HG02798 (cell line): Measurements from ENCODE around the gene ARMC6.
"Not testable (repeated sequence)": the region's sequence is repeated elsewhere in the genome, so short reads cannot be mapped to it uniquely, and the experiment has no call there.

ENCODE experiments used
- ATAC-seq: cut with Tn5 transposase; IDR thresholded peaks from one replicate; pipeline ENCODE4 v1.9.1; 2021; ENCODE audit warnings: mild to moderate bottlenecking; ENCODE audit not compliant: unreplicated experiment, poor library complexity

The ARMC6 gene

DNA sequence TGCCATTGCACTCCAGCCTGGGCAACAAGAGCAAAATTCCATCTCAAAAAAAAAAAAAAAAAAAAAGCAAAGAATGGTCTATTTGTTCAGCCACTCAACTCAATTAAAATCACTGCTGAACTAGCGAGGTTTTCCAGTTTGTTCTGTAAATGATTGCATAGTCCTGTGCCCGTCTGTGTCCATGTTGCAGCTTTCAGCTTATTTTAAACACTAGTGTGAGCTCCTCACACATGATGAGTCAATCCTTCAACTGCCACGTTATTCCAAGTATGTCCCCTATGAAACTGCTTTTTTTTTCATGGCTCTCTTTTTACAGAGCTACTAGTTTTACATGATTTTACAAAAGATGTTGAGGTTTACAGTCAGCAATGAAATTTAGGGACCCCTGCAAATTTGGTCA lies 12.3 kb upstream of the ARMC6 start:
- ATAC-seq, result no peak

- no peak for ATAC-seq
Measured at GRCh38 chr19:19022380-19022961, 10.9 kb upstream of the ARMC6 start.

GRCh38 chr19:19023376-19023775 lies 10.0 kb upstream of the ARMC6 start:
- ATAC-seq, result not testable (repeated sequence)

- ATAC-seq, result no peak
Measured at GRCh38 chr19:19025861-19026260, 7.5 kb upstream of the ARMC6 start.

DNA sequence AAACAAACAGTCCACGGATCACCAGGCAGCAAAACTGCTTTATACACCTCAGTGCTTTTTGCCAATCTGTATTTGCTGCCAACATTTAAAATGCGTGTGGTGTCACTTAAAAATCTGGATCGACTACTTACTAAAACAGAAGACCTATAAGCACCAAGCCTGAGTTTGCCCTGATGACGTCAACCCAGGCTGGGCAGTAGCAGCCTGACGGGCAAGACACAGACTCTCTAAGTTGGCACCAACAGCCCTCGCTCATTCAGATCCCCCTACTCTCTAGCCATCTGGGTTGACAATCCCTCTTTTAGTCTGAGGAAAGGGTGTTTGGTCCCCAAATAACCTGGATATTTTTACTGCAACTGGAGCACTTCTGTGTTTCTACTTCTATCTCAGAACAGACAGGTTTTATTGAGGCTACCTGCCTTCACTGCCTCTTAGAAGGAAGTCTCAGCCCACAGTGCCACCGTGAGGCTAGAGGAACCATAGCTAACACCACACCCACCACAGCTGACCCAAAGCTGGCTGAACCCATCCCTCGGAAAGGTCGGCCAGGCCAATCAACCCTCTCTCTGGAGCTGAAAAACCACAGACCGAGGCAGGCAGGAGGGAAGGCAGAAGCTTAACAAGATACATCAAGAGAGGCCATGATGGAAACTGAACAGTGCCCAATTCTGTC lies 7.0 kb upstream of the ARMC6 start:
- no peak for ATAC-seq

GRCh38 chr19:19027228-19027627 lies 6.2 kb upstream of the ARMC6 start:
- ATAC-seq, result no peak

DNA sequence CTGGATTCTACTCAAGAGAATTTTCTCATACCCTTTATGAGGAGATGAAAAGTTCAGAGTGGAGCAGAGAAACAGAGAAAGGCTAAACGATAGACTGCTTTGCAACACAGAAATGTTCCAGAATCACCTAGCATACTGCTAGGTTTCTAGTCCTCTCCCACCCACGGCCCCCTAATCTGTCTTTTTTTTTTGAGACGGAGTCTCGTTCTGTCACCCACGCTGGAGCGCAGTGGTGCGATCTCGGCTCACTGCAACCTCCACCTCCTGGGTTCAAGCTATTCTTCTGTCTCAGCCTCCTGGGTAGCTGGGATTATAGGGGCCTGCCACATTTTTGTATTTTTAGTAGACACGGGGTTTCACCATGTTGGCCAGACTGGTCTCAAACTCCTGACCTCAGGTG lies 4.9 kb upstream of the ARMC6 start:
- no peak for ATAC-seq

- ATAC-seq, result no peak
Measured at GRCh38 chr19:19031891-19032290, 1.5 kb upstream of the ARMC6 start.

- ATAC-seq, result peak; percentile 34
Measured at GRCh38 chr19:19032420-19033175, 805 bp upstream of the ARMC6 start.

- no peak for ATAC-seq
Measured at GRCh38 chr19:19033176-19033425, 302 bp upstream of the ARMC6 start.

- peak; percentile 32 for ATAC-seq
Measured at GRCh38 chr19:19034204-19034624, 811 bp downstream of the ARMC6 start.

GRCh38 chr19:19039901-19040300 lies 6.5 kb downstream of the ARMC6 start:
- ATAC-seq, result no peak

DNA sequence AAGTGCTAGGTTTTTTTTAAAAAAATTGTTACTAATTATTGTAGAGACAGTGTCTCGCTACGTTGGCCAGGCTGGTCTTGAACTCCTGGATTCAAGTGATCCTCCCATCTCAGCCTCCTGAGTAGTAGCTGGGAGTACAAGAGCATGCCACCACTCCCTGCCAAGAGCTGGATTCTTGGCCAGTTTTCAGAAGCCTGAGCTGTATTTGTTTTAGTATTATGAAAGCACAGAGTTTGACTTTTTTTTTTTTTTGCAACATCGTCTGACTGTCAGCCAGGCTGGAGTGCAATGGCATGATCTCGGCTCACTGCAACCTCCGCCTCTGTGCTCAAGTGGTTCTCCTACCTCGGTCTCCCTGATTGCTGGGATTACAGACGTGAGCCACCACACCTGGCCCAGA lies 7.0 kb downstream of the ARMC6 start:
- ATAC-seq, result no peak

- no peak for ATAC-seq
Measured at GRCh38 chr19:19042732-19043280, 9.4 kb downstream of the ARMC6 start.

DNA sequence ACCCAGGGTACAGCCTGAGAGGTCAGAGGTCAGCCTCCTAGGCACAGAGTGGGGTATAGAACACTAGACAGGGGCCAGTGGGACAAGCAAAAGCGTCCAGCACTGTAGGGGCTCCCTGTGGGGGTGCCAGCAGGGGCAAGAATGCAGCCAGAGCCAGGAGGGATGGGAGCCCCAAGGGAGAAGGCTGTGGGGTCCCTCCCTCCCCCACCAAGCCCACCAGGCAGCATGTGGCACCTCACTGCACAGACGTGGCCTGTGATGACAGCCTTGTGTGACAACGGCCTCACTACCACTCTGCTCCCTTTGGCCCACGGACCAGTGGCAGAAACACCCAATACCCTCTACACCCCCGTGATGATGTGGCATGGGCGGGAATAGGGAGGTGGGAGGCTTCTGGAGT lies 10.1 kb downstream of the ARMC6 start:
- ATAC-seq, result no peak

GRCh38 chr19:19043881-19044280 lies 10.5 kb downstream of the ARMC6 start:
- no peak for ATAC-seq

- ATAC-seq, result no peak
Measured at GRCh38 chr19:19049406-19049805, 16.0 kb downstream of the ARMC6 start.

DNA sequence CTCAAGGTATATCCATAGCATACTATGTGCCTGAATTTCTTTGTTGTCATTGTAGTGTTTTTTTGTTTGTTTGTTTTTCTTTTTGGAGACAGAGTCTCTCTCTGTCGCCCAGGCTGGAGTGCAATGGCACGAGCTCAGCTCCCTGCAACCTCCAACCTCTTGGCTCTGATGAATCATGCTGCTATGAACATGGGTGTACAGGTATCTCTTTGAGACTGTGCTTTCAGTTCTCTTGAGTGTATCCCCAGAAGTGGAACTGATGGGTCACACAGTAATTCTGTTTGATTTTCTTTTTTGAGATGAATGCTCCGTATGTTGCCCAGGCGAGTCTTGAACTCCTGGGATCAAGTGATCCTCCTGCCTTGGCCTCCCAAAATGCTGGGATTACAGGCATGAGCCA lies 16.7 kb downstream of the ARMC6 start:
- no peak for ATAC-seq

- ATAC-seq, result no peak
Measured at GRCh38 chr19:19050731-19051130, 17.3 kb downstream of the ARMC6 start.

- ATAC-seq, result no peak
Measured at GRCh38 chr19:19051478-19052213, 18.2 kb downstream of the ARMC6 start.

- ATAC-seq, result no peak
Measured at GRCh38 chr19:19052921-19053320, 19.5 kb downstream of the ARMC6 start.
